HG02571 (cell line): ENCODE data around the gene TPCN1.
"Not testable (repeated sequence)": the region's sequence is repeated elsewhere in the genome, so short reads cannot be mapped to it uniquely, and the experiment has no call there.

ENCODE experiments used
- ATAC-seq: cut with Tn5 transposase; IDR thresholded peaks from one replicate; pipeline ENCODE4 v1.9.1; 2021; ENCODE audit warnings: mild to moderate bottlenecking, moderate library complexity; ENCODE audit not compliant: unreplicated experiment

Gene TPCN1

GRCh38 chr12:113196582-113196981, 24.7 kb upstream of the TPCN1 start:
- no peak for ATAC-seq

GRCh38 chr12:113196990-113197389, 24.3 kb upstream of the TPCN1 start:
- ATAC-seq, result peak; percentile 70

- no peak for ATAC-seq
Observed at GRCh38 chr12:113197518-113198077, 23.7 kb upstream of the TPCN1 start.

GRCh38 chr12:113198296-113198695, 23.0 kb upstream of the TPCN1 start:
- ATAC-seq, result no peak

DNA sequence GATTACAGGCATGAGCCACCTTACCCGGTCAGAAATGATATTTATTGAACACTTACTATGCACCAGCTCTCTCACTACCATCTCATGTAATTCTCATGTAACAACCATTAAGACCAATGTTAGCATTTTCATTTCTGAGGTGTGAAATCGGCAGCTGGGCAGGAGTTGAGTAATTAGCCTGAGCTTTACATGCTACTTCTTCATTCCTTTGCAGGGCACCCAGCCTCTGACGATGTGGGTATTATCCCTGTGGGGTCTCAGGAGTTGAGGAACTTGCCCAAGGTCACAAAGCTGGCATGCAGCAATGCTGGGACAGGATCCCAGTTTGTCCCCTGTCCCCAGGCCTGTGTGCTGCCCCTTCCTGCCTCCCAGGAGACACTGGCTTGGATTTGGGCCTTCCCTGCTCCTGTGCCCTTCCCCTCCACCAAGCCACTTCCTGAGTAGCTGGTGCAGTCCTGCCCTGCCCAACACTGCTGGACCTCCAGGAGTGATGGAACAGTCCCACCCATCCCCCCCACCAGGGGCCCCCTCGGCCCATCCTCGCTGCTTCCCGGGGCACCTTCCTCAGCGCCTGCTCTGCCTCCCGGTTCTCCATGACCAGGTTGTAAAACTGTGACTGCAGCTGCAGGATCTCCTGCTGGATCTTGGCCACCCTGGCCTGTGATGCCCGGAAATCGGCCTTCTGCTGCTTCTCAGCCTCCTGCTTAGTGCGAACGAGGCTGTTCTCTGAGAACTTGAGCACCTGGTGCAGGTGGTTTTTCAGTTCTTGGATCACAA, 21.1 kb upstream of the TPCN1 start:
- no peak for ATAC-seq

DNA sequence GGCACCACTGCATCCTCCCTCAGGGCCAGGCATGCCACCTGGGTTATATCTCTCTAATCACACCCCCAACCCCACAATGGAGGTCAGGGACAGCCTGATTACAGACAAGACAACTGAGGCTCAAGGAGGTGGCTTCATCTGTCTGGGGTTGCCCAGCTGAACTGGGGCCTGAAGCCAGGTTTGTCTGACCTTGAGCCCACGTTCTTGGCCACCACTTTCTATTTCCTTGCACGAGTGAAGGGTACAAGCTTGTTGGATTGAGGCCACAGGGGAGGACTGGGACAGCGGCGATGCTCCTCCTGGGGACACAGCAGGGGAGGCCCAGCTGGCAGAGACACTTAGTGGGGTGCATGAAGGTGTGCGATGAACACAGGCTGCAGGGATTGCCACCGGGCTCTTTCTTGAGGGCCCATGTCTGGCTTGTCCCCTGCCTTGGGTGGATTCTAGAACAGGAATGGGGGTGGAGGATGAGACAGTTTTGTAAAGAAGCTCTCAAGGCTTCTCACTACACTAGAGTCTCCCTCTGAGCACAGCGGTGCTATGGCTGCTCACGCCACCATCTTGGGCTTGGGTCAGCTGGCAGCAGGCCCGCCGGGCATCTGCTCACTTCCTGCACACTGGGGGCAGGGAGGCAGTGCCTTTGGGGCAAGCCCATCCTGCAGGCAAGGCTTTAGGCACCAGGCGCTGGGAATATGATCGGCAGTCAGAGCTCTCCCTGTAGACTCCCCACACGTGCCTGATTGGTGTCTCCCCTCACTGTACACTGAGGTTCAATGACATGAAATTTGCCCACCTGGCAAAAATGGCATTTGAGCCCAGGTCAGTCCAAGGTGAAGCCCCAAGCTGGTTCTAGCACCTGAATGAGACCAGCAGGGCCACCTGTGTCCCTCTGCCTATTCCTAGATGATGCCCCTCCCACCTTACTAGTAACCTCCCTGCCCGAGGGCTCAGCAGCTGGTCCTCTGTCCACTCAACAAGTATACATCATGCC, 19.8 kb upstream of the TPCN1 start:
- no peak for ATAC-seq

DNA sequence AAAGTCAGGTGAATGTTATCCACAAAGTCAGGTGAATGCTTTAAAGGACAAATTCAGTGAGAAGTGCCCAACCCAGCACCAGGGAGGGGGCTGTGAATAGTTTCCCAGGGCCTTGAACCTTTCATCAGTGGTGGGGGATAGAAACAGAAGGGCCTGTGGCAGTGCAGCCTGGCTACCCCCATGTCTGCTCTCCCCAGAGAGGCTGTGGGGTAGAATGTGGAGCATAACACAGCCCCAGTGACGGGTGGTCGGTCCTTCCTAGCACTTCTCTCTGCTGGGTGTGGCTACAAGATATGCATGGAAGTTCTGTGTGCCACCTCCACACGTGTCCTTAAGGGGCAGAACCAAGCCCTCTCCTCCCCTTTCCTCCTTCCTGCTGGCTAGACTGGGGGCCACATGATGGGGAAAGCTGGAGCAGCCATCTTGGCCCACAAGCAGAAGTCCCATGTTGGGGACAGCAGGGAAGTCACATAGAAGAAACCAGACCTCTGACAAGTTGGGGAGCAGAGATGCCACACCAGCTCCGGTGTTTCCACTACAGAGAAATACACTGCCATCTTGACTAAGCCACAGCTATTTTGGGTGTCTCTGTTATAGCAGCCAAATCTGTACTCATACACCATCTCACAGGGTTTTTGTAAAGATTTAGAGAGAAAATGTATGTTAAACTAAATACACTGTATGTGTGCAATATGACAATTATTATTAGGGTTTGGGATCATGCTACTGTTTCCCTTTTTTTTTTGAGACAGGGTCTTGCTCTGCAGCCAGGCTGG, 18.8 kb upstream of the TPCN1 start:
- ATAC-seq, result no peak

- no peak for ATAC-seq
Observed at GRCh38 chr12:113203852-113204760, 17.2 kb upstream of the TPCN1 start.

- no peak for ATAC-seq
Observed at GRCh38 chr12:113204804-113205203, 16.5 kb upstream of the TPCN1 start.

- ATAC-seq, result not testable (repeated sequence)
Observed at GRCh38 chr12:113206802-113207201, 14.5 kb upstream of the TPCN1 start.

GRCh38 chr12:113207613-113208040, 13.6 kb upstream of the TPCN1 start:
- ATAC-seq, result no peak

DNA sequence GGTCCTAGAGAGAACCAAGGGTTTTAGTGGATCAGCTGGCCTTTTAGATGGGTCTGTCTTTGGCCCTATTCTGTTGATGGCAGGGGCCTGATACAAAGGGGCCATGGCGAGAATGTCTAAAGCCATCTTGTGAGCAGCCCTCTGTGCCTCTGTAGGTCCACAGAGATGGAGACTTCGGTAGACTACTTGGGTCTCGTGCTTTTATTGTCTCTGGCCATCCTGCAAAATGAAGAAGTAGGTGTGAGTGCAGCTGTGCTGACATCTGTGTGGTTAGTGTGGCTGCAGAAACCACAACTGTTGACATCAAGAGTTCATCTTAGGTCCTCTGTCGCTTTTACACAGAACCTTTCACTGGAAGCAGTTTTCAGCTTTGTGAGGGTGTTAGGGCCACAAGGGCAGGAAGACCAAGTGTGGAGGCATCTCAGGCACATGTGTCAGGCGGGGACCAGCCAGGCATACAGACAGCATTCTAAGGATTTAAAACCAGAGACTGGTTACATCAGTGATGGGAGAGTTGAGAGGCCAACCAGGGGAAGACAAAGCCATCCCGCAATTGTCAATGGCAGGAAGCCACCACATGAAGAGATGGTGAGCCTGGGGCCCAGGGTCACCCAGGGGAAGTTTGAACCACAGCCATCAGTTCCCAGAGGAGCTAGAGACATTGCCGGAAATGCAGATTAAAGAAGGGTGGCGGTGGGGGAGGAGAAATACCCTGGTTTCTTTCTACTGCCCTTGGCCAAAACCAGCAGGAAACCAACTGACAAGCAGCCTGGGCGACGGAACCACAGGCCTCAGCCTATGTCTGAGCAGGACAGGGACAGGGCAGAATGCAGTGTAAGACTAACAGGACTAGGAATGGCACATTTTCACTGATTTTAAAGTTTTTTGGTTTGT, 13.0 kb upstream of the TPCN1 start:
- peak; percentile 79 for ATAC-seq

- ATAC-seq, result no peak
Observed at GRCh38 chr12:113211160-113211559, 10.1 kb upstream of the TPCN1 start.

- ATAC-seq, result no peak
Observed at GRCh38 chr12:113214895-113215400, 6.3 kb upstream of the TPCN1 start.

DNA sequence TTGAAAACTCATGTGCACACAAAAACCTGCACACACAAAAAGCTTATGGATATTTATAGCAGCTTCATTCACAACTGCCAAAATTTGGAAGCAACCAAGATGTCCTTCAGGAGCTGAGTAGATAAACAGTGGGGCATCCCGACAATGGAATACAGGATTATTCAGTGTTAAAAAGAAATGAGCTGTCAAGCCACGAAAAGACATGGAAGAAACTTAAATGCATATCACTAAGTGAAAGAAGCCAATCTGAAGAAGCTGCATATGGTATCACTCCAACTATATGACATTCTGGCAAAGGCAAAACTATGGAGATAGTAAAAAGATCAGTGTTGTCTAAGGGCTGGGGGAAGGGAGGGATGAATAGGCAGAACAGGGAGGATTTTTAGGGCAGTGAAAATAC, 5.2 kb upstream of the TPCN1 start:
- ATAC-seq, result no peak

- no peak for ATAC-seq
Observed at GRCh38 chr12:113220593-113221180, 577 bp upstream of the TPCN1 start.

DNA sequence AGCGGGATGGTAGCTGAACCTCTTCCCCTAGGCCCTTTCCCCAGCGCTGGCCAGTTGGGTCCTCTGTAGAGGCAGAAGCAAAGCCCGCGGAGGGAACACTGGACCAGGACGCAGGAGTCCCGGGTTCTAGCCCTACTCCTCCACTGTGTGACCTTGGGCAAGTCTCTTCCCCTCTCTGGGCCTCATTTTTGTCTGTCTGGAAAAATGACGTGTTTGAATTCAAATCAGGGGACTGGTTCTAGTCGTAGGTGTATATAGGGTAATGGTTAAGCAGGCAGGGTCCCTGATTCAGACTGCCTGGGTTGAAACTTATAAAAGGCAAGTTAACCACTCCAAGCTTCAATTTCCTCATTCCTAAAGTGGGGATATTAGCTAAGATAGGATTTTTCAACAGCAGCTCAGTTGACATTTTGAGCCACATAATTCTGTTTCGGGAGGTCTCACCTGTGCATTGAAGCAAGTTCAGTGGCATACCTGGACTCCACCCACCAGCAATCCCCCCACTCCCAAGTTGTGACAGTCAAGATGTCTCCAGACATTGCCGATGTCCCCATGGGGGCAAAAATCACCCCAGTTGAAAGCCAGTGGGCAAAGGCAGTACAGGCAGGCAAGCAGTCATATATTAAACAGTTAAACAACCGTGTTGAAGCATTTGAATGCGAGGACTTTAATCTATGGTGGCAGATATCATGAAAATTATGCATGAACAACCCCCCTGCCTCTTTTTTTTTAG, 899 bp downstream of the TPCN1 start:
- no peak for ATAC-seq
